Measurements from ENCODE around the gene PTTG2.
A peak's percentile ranks its signal among the peaks of the same experiment; 100 is the strongest.

Gene PTTG2

GRCh38 chr4:37982736-37983135 lies 22.5 kb downstream of the PTTG2 start:
- H3K4me3 ChIP-seq (ENCODE audit: low read depth in 1 of 2, low read length in 2 of 2): no peak overlapping the region
- no peaks in the 10 kb centered on the region for H3K36me3 ChIP-seq (ENCODE audit: control insufficient read depth in 1 of 2, insufficient read depth in 2 of 2, low read length in 2 of 2)
- H3K9ac ChIP-seq (ENCODE audit: low read depth in 1 of 2, low read length in 2 of 2): no peak overlapping the region
- H3K9me3 ChIP-seq (ENCODE audit: control insufficient read depth in 1 of 2, low read length in 2 of 2): no peaks in the 10 kb centered on the region
- peaks cover 12 to 24% of the 10 kb centered on the region in 2 donors for H3K4me1 ChIP-seq (ENCODE audit: control insufficient read depth in 1 of 2, insufficient read depth in 2 of 2, low read length in 2 of 2)
- no peaks in the 10 kb centered on the region for H3K27me3 ChIP-seq (ENCODE audit: control insufficient read depth in 1 of 2, insufficient read depth in 2 of 2, low read length in 2 of 2)
- H3K27ac ChIP-seq (ENCODE audit: low read depth, low read length): no peak overlapping the region

GRCh38 chr4:37983951-37984350 lies 23.8 kb downstream of the PTTG2 start:
- no peaks in the 10 kb centered on the region for H3K36me3 ChIP-seq (ENCODE audit: control insufficient read depth in 1 of 2, insufficient read depth in 2 of 2, low read length in 2 of 2)
- no peak overlapping the region for H3K9ac ChIP-seq (ENCODE audit: low read depth in 1 of 2, low read length in 2 of 2)
- H3K4me1 ChIP-seq (ENCODE audit: control insufficient read depth in 1 of 2, insufficient read depth in 2 of 2, low read length in 2 of 2): peaks cover 9 to 14% of the 10 kb centered on the region in 2 donors
- no peak overlapping the region for H3K4me3 ChIP-seq (ENCODE audit: low read depth in 1 of 2, low read length in 2 of 2)
- H3K27ac ChIP-seq (ENCODE audit: low read depth, low read length): no peak overlapping the region
- H3K9me3 ChIP-seq (ENCODE audit: control insufficient read depth in 1 of 2, low read length in 2 of 2): no peaks in the 10 kb centered on the region
- no peaks in the 10 kb centered on the region for H3K27me3 ChIP-seq (ENCODE audit: control insufficient read depth in 1 of 2, insufficient read depth in 2 of 2, low read length in 2 of 2)

GRCh38 chr4:37985730-37986275 lies 25.6 kb downstream of the PTTG2 start:
- H3K9me3 ChIP-seq (ENCODE audit: control insufficient read depth in 1 of 2, low read length in 2 of 2): no peaks in the 10 kb centered on the region
- H3K27me3 ChIP-seq (ENCODE audit: control insufficient read depth in 1 of 2, insufficient read depth in 2 of 2, low read length in 2 of 2): no peaks in the 10 kb centered on the region
- H3K9ac ChIP-seq (ENCODE audit: low read depth in 1 of 2, low read length in 2 of 2): no peak overlapping the region
- H3K4me1 ChIP-seq (ENCODE audit: control insufficient read depth in 1 of 2, insufficient read depth in 2 of 2, low read length in 2 of 2): peaks cover 3 to 10% of the 10 kb centered on the region in 2 donors
- no peaks in the 10 kb centered on the region for H3K36me3 ChIP-seq (ENCODE audit: control insufficient read depth in 1 of 2, insufficient read depth in 2 of 2, low read length in 2 of 2)
- H3K27ac ChIP-seq (ENCODE audit: low read depth, low read length): no peak overlapping the region
- no peak overlapping the region for H3K4me3 ChIP-seq (ENCODE audit: low read depth in 1 of 2, low read length in 2 of 2)

GRCh38 chr4:37988670-37989069 lies 28.5 kb downstream of the PTTG2 start:
- no peaks in the 10 kb centered on the region for H3K9me3 ChIP-seq (ENCODE audit: control insufficient read depth in 1 of 2, low read length in 2 of 2)
- H3K4me3 ChIP-seq (ENCODE audit: low read depth in 1 of 2, low read length in 2 of 2): no peak overlapping the region
- no peaks in the 10 kb centered on the region for H3K27me3 ChIP-seq (ENCODE audit: control insufficient read depth in 1 of 2, insufficient read depth in 2 of 2, low read length in 2 of 2)
- H3K27ac ChIP-seq (ENCODE audit: low read depth, low read length): no peak overlapping the region
- H3K36me3 ChIP-seq (ENCODE audit: control insufficient read depth in 1 of 2, insufficient read depth in 2 of 2, low read length in 2 of 2): no peaks in the 10 kb centered on the region
- no peak overlapping the region for H3K9ac ChIP-seq (ENCODE audit: low read depth in 1 of 2, low read length in 2 of 2)
- no peaks in the 10 kb centered on the region for H3K4me1 ChIP-seq (ENCODE audit: control insufficient read depth in 1 of 2, insufficient read depth in 2 of 2, low read length in 2 of 2)

- Histone ChIP-seq H3K4me1 (ENCODE audit: control insufficient read depth in 1 of 2, insufficient read depth in 2 of 2, low read length in 2 of 2) (peaks cover 3 to 5% of the 10 kb centered on the region in 2 donors), H3K27me3 (ENCODE audit: control insufficient read depth in 1 of 2, insufficient read depth in 2 of 2, low read length in 2 of 2) (no peaks in the 10 kb centered on the region), H3K9me3 (ENCODE audit: control insufficient read depth in 1 of 2, low read length in 2 of 2) (no peaks in the 10 kb centered on the region), H3K9ac (ENCODE audit: low read depth in 1 of 2, low read length in 2 of 2) (no peak overlapping the region), H3K27ac (ENCODE audit: low read depth, low read length) (peak overlapping the region; percentile 4), H3K4me3 (ENCODE audit: low read depth in 1 of 2, low read length in 2 of 2) (no peak overlapping the region), H3K36me3 (ENCODE audit: control insufficient read depth in 1 of 2, insufficient read depth in 2 of 2, low read length in 2 of 2) (no peaks in the 10 kb centered on the region)
These were observed 29.4 kb downstream of the PTTG2 start for GRCh38 chr4:37989398-37990260.

GRCh38 chr4:37990731-37991245 lies 30.6 kb downstream of the PTTG2 start:
- H3K4me3 ChIP-seq (ENCODE audit: low read depth in 1 of 2, low read length in 2 of 2): no peak overlapping the region
- peaks cover 15 to 17% of the 10 kb centered on the region in 2 donors for H3K4me1 ChIP-seq (ENCODE audit: control insufficient read depth in 1 of 2, insufficient read depth in 2 of 2, low read length in 2 of 2)
- no peak overlapping the region for H3K9ac ChIP-seq (ENCODE audit: low read depth in 1 of 2, low read length in 2 of 2)
- H3K27ac ChIP-seq (ENCODE audit: low read depth, low read length): peak overlapping the region; percentile 37
- H3K36me3 ChIP-seq (ENCODE audit: control insufficient read depth in 1 of 2, insufficient read depth in 2 of 2, low read length in 2 of 2): no peaks in the 10 kb centered on the region
- H3K27me3 ChIP-seq (ENCODE audit: control insufficient read depth in 1 of 2, insufficient read depth in 2 of 2, low read length in 2 of 2): no peaks in the 10 kb centered on the region
- no peaks in the 10 kb centered on the region for H3K9me3 ChIP-seq (ENCODE audit: control insufficient read depth in 1 of 2, low read length in 2 of 2)

- no peak overlapping the region for H3K27ac ChIP-seq (ENCODE audit: low read depth, low read length)
- no peaks in the 10 kb centered on the region for H3K27me3 ChIP-seq (ENCODE audit: control insufficient read depth in 1 of 2, insufficient read depth in 2 of 2, low read length in 2 of 2)
- no peak overlapping the region for H3K4me3 ChIP-seq (ENCODE audit: low read depth in 1 of 2, low read length in 2 of 2)
- no peaks in the 10 kb centered on the region for H3K9me3 ChIP-seq (ENCODE audit: control insufficient read depth in 1 of 2, low read length in 2 of 2)
- H3K36me3 ChIP-seq (ENCODE audit: control insufficient read depth in 1 of 2, insufficient read depth in 2 of 2, low read length in 2 of 2): no peaks in the 10 kb centered on the region
- H3K9ac ChIP-seq (ENCODE audit: low read depth in 1 of 2, low read length in 2 of 2): no peak overlapping the region
- H3K4me1 ChIP-seq (ENCODE audit: control insufficient read depth in 1 of 2, insufficient read depth in 2 of 2, low read length in 2 of 2): peaks cover 22 to 26% of the 10 kb centered on the region in 2 donors
These were observed 31.6 kb downstream of the PTTG2 start for GRCh38 chr4:37991623-37992410.

GRCh38 chr4:37993806-37994205 lies 33.6 kb downstream of the PTTG2 start:
- Histone ChIP-seq H3K4me1 (ENCODE audit: control insufficient read depth in 1 of 2, insufficient read depth in 2 of 2, low read length in 2 of 2) (peaks cover 22 to 26% of the 10 kb centered on the region in 2 donors), H3K4me3 (ENCODE audit: low read depth in 1 of 2, low read length in 2 of 2) (no peak overlapping the region), H3K27ac (ENCODE audit: low read depth, low read length) (no peak overlapping the region), H3K36me3 (ENCODE audit: control insufficient read depth in 1 of 2, insufficient read depth in 2 of 2, low read length in 2 of 2) (no peaks in the 10 kb centered on the region), H3K9me3 (ENCODE audit: control insufficient read depth in 1 of 2, low read length in 2 of 2) (no peaks in the 10 kb centered on the region), H3K9ac (ENCODE audit: low read depth in 1 of 2, low read length in 2 of 2) (no peak overlapping the region), H3K27me3 (ENCODE audit: control insufficient read depth in 1 of 2, insufficient read depth in 2 of 2, low read length in 2 of 2) (no peaks in the 10 kb centered on the region)

- H3K27ac ChIP-seq (ENCODE audit: low read depth, low read length): no peak overlapping the region
- no peaks in the 10 kb centered on the region for H3K36me3 ChIP-seq (ENCODE audit: control insufficient read depth in 1 of 2, insufficient read depth in 2 of 2, low read length in 2 of 2)
- no peaks in the 10 kb centered on the region for H3K27me3 ChIP-seq (ENCODE audit: control insufficient read depth in 1 of 2, insufficient read depth in 2 of 2, low read length in 2 of 2)
- peaks cover 22 to 26% of the 10 kb centered on the region in 2 donors for H3K4me1 ChIP-seq (ENCODE audit: control insufficient read depth in 1 of 2, insufficient read depth in 2 of 2, low read length in 2 of 2)
- no peaks in the 10 kb centered on the region for H3K9me3 ChIP-seq (ENCODE audit: control insufficient read depth in 1 of 2, low read length in 2 of 2)
- no peak overlapping the region for H3K4me3 ChIP-seq (ENCODE audit: low read depth in 1 of 2, low read length in 2 of 2)
- H3K9ac ChIP-seq (ENCODE audit: low read depth in 1 of 2, low read length in 2 of 2): no peak overlapping the region
These were observed 34.4 kb downstream of the PTTG2 start for GRCh38 chr4:37994569-37994968.
